Stimulated activated CD8-positive, alpha-beta memory T cell treated with anti-CD3 and anti-CD28 coated beads, Interleukin-4, amount 100 ng/mL, for 48 hours (primary cell): ENCODE data around the gene ADSS2.
"Not testable (repeated sequence)": the region's sequence is repeated elsewhere in the genome, so short reads cannot be mapped to it uniquely, and the experiment has no call there.

Experiments used
- DNase-seq: peaks from one replicate; pipeline ENCODE4 v3.0.0-alpha.2; 2020

Gene ADSS2

DNA sequence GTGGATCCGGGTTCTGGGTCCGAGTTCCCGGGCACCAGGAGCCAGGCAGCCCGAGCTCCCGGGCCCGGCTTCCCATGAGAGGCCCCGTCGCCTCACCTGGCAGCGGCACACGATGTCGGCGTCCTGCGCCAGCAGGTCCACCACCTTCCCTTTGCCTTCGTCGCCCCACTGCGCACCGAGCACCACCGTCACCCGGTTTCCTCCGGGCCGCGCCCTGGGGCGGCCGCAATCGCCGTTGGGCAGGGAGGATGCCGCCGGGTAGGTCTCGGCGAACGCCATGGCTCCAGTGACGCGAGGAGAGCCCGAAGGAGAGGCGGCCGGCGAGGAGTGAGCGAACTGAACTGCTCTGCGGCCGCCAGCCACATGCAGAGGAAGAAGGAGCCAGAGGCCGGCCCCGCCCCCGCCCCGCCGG is at the start of gene ADSS2:
ADSS2 (minus strand) TSS at position 371 of the 412 bp plus-strand sequence; CDS start at position 279, 92 bp downstream.
- no peak for DNase-seq

DNA sequence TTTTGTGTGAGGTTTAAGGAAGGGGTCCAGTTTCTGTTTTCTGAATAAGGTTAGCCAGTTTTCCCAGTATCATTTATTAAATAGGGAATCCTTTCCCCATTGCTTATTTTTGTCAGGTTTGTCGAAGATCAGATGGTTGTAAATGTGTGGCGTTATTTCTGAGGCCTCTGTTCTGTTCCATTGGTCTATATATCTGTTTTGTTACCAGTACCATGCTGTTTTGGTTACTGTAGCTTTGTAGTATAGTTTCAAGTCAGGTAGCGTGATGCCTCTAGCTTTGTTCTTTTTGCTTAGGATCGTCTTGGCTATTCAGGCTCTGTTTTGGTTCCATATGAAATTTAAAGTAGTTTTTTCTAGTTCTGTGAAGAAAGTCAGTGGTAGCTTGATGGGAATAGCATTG is 48.8 kb upstream of the ADSS2 start:
- not testable (repeated sequence) for DNase-seq

DNA sequence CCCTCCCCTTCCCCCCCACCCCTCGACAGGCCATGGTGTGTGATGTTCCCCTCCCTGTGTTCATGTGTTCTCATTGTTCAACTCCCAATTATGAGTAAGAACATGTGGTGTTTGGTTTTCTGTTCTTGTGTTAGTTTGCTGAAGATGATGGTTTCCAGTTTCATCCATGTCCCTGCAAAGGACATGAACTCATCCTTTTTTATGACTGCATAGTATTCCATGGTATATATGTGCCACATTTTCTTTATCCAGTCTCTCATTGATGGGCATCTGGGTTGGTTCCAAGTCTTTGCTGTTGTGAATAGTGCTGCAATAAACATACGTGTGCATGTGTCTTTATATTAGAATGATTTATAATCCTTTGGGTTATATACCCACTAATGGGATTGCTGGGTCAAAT is 47.8 kb upstream of the ADSS2 start:
- DNase-seq = not testable (repeated sequence)

DNA sequence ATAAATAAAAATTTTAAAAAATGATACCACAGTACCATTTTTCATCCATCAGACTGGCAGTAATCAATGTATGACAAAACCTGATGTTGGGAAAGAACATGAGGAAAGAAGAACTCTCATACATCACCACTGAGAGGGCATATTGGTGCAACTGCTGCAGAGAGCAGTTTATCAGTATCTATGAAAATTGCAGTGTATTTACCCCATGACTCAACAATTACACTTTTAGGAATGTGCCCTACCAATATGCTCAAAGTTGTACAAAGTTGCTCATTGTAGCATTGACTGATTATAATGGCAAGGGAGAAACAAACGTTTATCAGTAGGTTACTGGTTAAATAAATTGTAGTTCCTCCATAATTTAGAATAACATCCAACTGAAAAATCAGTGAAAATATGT is 46.1 kb upstream of the ADSS2 start:
- no peak for DNase-seq

DNA sequence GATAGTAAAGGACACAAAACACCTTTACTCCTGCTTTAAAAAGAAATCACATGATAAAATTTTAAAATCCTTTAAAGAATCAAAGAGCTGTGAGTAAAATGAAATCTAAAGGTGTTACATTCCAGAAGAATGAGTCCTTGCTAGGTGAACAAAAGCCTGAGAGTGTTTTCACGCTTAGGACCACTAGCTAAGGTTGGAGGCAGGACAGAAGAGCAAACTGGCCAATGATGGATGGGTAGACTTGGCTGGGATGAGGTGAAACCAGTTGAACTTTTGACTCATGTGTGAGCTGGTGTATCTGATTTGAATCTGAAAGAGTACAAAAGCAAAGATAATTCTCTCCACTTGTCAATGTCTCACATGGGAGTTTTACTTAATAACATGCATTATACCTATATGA is 44.5 kb upstream of the ADSS2 start:
- DNase-seq = no peak

DNA sequence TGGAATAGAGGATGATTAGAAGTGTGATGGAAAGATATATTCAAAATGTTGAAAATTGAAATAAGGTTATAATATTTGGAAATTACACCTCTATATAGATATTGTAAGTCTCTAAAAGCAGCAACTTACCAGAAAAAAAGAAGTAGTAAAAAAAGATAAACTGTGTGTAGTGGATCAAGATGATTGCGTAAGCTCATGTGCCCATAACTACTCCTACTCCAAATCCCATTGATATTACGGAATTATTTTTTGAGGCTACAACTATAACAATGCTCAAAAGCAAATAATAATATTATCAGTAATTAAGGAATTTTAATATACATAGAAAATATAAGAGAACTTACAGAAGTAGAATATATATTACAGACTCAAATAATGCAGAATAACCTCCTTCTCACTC is 42.9 kb upstream of the ADSS2 start:
- DNase-seq = no peak

DNA sequence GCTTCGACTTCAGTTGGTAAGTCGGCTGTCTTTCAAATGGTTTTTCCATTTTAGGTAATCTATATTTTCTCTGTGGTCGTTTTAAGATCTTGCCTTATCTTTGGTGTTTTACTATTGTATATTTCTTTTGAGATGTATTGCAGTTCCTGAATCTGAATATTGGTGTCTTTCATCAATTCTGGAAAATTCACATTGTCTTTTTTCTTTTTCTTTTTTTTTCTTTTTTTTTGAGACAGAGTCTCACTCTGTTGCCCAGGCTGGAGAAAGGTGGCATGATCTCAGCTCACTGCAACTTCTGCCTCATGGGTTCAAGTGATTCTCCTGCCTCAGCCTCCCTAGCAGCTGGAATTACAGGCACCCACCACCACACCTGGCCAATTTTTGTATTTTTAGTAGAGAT is 33.3 kb upstream of the ADSS2 start:
- not testable (repeated sequence) for DNase-seq

DNA sequence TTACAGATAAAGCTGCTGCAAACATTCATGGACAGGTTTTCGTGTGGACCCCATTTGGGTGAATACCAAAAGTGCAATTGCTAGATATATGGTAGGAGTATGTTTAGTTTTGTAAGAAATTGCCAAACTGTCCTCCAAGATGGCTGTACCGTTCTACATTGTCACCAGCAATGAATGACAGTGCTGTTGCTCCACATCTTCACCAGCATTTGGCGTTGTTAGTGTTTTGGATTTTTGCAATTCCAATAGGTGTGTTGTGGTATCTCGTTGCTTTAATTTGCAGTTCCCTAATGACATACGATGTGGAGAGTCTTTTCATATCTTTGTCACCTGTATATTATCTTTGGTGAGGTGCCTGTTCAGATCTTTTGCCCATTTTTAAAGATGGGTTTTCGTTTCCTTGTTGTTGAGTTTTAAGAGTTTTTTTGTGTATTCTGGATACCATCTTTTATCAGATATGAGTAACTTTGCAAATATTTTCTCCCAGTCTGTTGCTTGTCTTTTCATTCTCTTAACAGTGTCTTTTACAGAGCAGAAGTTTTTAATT is 21.4 kb upstream of the ADSS2 start:
- no peak for DNase-seq

DNA sequence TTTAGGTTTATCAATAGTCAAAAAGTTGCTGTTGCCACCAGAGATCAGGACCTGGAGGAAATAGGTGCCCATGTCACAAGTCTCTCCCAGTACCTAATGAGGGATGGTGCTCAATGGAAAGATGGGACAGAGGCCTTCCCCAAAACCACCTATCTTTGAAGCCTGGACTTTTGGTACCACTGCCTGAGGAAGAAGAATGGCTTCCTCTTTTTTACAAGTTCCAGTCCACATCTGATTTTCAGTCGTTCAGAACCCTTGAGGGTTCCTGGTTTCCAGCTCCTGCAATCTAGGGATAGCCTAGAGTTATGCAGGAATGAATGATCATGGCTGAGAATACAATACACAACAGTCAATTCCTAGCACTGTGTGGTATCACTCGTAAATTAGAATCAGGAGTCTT is 15.0 kb upstream of the ADSS2 start:
- DNase-seq = no peak

DNA sequence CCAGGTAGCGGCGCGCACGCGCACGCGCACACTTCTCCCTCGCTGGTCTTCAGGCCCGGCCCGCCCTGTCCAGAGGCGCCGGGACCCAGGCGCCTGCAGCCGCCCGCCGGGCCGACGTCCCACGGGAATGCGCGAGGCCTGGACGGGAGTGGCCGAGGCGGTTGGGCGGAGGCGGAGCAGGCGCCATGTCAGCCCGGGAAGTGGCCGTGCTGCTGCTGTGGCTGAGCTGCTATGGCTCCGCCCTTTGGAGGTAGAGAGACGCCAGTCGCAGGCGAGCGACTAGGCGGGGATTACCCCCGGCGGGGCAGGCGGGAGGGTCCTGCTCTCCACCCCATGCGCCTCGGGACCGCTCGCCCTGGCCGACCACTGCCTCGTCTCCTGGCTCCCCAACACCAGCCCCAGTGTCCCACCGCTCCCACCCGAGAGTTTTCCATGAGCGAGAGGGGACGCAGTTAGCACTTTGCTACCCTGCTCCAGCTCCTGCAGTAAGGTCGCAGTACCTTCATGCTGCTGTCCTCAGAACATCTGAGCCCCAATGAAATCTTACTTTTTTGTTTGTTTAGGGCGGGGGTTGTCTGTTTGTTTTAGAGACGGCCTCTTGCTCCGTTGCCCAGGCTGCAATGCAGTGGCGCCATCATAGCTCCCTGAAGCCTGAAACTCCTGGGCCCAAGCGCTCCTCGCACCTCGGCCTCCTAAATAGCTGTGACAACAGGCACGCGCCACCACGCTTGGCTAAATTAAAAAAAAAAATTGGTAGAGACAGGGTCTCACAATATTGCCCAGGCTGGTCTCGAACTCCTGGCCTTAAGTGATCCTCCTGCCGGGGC is 9.7 kb upstream of the ADSS2 start, which contains the start of gene CATSPERE:
CATSPERE (plus strand) TSS at position 29 of the 827 bp plus-strand sequence; CDS start at position 186, 157 bp downstream.
- peak; percentile 80 for DNase-seq

DNA sequence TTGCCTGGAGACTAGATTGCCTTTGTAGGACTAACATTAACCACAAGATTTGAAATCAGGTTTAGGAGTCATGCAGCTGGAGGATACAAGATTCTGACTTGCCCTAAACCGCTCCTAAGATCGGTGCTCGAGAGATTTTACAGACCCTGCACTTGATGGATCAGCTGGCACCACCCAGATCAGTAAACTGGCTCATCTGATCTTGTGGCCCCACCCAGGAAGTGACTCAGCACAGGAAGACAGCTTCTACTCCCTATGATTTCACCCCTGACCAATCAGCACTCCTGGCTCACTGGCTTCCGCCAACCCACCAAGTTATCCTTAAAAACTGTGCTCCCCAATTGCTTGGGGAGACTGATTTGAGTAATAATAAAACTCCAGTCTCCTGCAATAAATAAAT is 8.5 kb upstream of the ADSS2 start:
- peak; percentile 47 for DNase-seq

DNA sequence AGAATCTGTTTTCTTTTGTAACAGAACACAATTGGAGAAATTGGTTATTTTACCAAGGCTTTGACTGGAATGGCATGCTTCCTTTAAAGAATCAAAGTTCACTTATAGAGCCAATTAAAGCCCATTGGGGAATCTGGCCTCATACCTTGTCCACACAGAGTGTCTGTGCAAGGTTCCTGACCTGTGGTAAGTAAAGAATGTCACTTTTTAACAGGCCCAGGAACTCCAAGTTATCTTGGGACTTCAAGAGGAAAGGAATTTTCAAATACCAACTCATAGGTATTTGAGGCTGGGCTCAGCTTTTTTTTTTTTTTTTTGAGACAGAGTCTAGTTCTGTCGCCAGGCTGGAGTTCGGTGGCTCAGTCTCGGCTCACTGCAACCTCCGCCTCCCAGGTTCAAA is 7.1 kb upstream of the ADSS2 start:
- no peak for DNase-seq

DNA sequence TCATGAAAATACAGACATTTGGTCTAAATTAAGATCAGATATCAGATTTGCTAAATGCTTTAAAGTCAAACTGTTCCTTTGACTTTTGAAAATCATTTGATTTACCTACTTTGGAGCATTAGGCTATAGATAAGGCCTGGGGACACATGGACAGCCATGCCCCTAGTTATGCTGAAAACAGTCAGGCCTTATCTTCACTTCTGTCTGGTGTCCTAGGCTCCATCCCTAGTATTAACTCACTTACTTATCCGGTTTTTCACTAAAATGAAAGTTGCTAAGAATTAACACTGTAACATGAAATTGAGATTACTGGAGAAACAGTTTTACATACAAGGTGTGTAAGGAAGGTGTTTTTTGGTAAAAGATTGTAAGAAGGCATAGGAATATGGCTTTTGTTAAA is 4.9 kb upstream of the ADSS2 start:
- no peak for DNase-seq

DNA sequence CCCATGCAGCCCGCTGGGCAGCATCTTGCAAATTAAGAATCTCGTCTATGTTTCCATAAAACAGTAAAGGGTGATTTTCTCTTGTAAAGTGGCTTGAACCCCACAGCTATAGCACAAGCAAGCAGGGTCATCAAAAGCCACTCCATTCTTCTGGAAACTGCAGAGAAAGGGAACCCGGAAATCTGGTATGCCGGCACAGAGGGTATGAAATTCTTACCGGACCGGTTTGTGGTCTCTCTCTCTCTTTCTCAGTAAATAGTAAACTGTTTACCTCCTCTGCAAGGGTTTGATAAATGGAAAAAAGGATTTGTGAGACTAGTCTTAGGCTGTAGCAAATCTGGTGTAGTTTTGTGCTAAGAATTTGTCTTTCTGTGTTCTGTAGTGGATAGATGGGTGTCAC is 2.7 kb upstream of the ADSS2 start:
- no peak for DNase-seq

DNA sequence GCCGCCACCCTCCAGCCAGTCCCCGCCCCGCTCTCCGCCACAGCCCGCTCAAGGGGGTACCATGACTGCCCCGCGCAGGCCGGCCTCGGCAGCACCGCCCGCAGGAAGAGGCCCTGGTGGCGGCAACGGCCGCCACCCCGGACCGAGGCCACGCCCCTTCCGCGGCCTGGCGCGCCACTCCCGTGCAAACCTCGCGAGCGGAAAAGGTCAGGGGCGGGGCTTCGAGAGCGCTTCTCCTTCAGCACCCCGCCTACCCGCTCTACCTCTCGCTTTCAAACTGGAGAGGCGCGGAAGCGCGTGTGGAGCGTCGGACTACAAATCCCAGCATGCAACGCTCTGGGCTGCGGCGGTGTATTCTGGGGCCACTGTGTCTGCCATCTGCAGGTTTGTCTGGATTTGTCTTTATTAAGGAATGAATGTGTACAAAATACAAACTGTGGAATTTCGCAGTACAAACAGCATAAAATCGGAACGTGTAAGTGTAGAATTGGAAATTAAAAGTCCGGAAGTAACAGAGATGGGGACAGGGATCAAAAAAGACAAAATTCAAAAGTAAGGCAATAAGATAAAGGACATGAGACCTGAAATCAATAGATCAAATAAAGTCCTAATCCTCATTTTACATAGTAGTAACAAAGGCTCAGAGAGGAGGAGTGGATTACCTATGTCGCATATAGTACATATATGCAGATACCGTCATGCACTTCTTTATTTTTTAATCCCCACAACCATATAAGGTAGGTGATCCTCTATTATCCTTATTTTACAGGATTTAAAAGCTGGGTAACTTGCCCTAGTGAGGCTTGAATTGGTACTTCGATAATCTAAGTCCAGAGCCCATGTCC is 464 bp upstream of the ADSS2 start:
- peak; percentile 99 for DNase-seq

DNA sequence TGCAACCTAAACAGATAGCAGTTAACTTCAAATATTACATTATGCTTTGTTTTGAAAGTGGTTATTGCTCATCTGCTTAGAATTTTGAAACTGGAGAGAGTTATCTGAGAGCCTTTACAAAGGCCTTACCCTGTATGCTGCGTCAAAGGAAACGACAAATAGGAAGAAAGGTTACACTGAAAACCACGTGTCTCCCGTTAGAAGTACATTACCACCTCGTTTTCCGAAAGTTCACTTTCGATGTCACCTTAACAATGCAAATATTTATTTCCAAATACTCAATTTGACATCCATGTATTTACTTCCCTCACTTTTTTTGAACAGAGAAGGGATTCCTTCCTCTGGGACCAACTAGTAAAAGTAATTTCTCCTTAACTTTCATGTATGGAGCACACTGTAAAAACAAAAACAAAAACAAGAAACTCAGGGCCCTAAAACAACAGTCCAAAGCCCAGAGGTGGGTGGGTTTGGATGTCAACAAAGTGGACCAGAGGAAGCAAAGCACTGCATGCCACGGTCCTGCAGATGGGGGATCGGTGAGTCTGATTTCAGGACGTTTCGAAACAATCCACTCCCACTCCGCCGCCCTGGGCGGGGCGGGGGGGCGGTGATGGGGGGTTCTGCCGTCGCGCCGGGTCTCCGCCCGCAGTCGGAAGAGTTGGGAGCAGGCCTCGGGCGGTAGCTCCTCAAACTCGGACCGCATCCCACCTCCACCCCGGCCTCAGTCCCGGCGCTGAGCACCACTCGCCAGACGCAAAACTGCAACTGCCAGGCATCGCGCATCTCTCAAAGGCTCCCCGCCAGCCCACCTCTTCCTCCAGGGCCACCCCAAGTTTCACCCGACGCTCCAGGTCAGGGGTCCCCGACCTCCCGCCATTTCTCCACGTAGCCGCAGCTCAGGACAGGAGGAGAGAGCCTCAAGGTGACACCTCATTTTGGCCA is 841 bp downstream of the ADSS2 start:
- peak; percentile 75 for DNase-seq

DNA sequence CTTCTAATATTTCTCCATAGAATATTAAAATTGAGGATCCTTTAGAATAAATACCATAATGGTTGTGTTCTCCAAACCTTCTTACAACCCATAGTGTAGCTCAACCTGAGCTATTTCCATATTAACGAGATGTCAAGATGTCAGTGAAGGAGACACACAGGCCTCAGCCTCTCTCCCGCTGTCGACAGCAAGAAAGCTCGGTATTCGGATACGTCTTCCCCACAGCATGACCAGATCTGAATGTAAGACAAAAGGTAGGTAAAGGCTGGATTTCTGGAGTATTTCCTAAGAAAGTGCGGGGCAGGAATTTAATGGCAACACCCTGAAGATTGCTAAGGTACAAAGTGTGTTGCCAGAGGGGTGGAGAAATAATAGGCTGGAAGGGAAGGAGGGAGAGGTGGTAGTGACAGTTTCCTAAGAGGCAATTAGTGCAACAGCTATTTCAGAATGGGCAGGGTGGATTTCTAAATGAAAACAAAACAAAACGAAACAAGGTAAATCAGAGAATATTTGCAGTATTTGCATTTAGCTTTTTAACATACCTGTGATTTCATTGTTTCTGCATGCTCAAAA is 1.7 kb downstream of the ADSS2 start:
- no peak for DNase-seq

DNA sequence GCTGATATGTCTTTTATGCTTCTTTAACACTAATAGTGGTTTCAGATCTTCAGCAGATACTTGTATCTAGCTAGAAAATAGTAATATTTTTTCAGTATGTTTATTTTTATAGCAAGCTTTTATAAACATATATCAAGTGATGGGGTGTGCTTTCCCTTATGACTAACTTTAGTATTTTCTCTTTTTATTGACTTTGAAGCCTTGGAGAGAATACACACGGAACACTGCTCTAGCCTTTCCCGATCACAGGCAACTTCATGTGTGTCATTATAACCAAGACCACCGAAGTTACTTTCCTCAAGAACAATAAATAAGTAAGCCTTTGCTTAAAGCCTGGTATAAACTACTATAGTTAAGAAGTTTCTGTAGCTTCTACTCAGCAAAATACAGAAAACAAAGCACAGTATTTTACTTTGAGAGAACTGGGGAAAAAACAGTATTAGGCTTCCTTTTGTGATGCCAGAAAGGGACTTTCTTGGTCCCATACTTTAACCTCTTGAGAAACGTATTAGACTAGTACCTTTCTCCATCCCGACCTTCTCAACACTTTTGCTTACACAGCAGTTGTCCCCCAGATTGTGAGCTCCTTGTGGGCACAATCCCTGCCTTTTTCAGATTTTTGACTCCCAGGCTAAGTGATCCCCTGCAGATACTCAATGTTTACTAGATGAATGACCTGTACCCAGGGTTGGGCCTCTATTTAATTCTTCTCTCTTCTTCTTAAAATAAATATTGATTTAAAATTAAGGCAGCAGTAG is 3.3 kb downstream of the ADSS2 start:
- no peak for DNase-seq

DNA sequence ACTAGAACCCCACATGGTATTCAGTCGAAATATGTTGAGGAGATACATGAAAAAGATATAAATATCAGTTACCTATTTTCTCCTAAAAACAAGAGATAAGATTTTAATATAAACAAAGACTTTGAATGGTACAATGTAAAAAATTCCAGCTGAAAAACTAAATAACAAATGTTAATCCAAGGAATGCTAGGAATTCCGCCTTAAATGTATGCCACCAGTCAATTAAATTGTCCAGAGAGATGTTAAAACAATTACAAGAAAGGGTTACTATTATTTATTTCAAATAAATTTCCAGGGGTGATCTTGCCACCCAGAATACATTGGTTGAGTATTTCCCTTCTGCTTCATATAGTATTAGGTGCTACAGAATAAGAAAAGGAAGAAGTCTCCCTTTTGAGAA is 4.2 kb downstream of the ADSS2 start:
- no peak for DNase-seq

DNA sequence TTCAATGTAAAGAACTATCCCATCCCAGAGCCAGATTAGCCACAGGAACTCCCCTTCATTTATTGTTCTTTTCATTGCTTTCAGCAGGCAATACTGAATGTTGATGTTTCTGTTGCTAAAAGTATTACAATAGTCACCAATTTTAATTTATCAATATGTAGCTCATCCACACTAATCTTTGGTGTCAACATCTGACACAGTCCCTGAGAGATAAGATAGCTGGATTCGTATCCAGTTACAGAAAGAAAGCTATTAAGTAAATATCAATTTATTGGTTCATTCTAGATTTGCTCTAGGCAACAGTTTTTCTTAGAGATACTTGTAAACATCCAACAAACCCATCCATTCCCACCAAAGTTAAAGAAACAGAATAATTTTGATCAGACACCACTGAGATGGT is 4.7 kb downstream of the ADSS2 start:
- DNase-seq = no peak
